PFSK-1 (cell line): Measurements from ENCODE around the gene EIF3M.
A peak's percentile ranks its signal among the peaks of the same experiment; 100 is the strongest.

Experiments
- FOXP2 ChIP-seq: optimal IDR thresholded peaks from 2 replicates; pipeline ENCODE3; 2011; ENCODE audit warnings: borderline replicate concordance, control low read depth, inconsistent platforms; ENCODE audit not compliant: insufficient read depth; ENCODE audit errors: extremely low read length, extremely low read depth
- POLR2AphosphoS5 ChIP-seq: IDR thresholded peaks from 2 replicates; pipeline ENCODE4 v1.6.1; 2012; ENCODE audit warnings: low read depth, mild to moderate bottlenecking, control low read depth, low read length, moderate library complexity
- REST ChIP-seq, 2 experiments: IDR thresholded peaks; 2 replicates each; pipeline versions ENCODE4 v1.6.1 to v1.8.0; 2011 to 2012; ENCODE audit warnings: low read depth in 2 of 2, low read length in 2 of 2, control low read depth in 1 of 2, inconsistent platforms in 1 of 2, mild to moderate bottlenecking in 1 of 2, moderate library complexity in 1 of 2; ENCODE audit not compliant: insufficient read depth in 1 of 2
- SIN3A ChIP-seq: IDR thresholded peaks from 2 replicates; pipeline ENCODE4 v1.6.1; 2012; ENCODE audit warnings: mild to moderate bottlenecking, low read length, moderate library complexity, borderline replicate concordance; ENCODE audit not compliant: insufficient read depth
- TAF1 ChIP-seq: IDR thresholded peaks from 2 replicates; pipeline ENCODE4 v1.6.1; 2012; ENCODE audit warnings: low read length, control low read depth, borderline replicate concordance; ENCODE audit not compliant: insufficient read depth

GRCh38 chr11:32583459-32584271, at the start of gene EIF3M:
- TF ChIP-seq REST (IDR thresholded peaks at IDR 0.05; ENCODE audit: insufficient read depth in 1 of 2, low read depth in 2 of 2, low read length in 2 of 2): peak in 1 of 2 experiments; percentile 74; a peak in 2 of 4 replicates
- peak; percentile 96 for TF ChIP-seq POLR2AphosphoS5
- TF ChIP-seq TAF1: peak; percentile 97
- peak; percentile 74; the same call in 1 of the 2 replicates for TF ChIP-seq SIN3A
- peak; percentile 94 for TF ChIP-seq FOXP2
